GM12878 (cell line): ENCODE measurements around the gene PLAC9. TPM values are rescaled to one million over a fixed set of nuclear protein-coding genes. Genes with fewer than 3 reads are reported as not detected.

Source experiments
- CBFB ChIP-seq: IDR thresholded peaks from 2 replicates; pipeline ENCODE4 v1.6.1; 2016; ENCODE audit warnings: antibody characterized with exemption, low read depth
- EZH2 ChIP-seq: IDR thresholded peaks from 2 replicates; pipeline ENCODE4 v1.6.1; 2012; ENCODE audit warnings: low read depth, mild to moderate bottlenecking, control low read depth, inconsistent platforms, low read length, borderline replicate concordance; ENCODE audit not compliant: control insufficient read depth
- KDM1A ChIP-seq: fragments of 200-600 bp; sonication (generic); IDR thresholded peaks from 2 replicates; pipeline ENCODE4 v1.6.1; 2016; ENCODE audit warnings: borderline replicate concordance
- PML ChIP-seq: IDR thresholded peaks from 2 replicates; pipeline ENCODE4 v1.6.1; 2012; ENCODE audit warnings: low read length, inconsistent platforms
- polyA plus RNA-seq, 11 experiments: library from polyadenylated mRNA; depleted of rRNA in 4 of 11; unstranded in 6 of 11; stranded (reverse) in 5 of 11; fragments of >200 nt; fragmentation: Nextera tagmentation in 4 of 11; fragmentation: Illumina TruSeq in 1 of 11; extraction: Ambion mirVana in 4 of 11; extraction: Trizol in 1 of 11; gene quantifications; 1 replicate in 1 of 11; 2 replicates in 10 of 11; pipeline versions ENCODE4 v1.2.1 to v1.2.3, GENCODE V29; 2011 to 2016; ENCODE audit warnings: inconsistent platforms in 2 of 11, missing spikeins in 2 of 11, low read depth in 1 of 11
- total RNA-seq, 4 experiments: library from RNA; depleted of rRNA in 3 of 4; stranded (reverse); fragments of >200 nt in 3 of 4; fragmentation: Illumina TruSeq in 1 of 4; extraction: Trizol in 1 of 4; gene quantifications; 2 replicates each; pipeline versions ENCODE4 v1.2.1 to v1.2.3, GENCODE V29; 2013 to 2021
- TF ChIP-seq, protein P1 (sequence below): fragments of 450-650 bp; formaldehyde crosslinking; IDR thresholded peaks from 2 replicates; pipeline ENCODE4 v1.4.0; 2022; ENCODE audit warnings: mild to moderate bottlenecking, moderate library complexity
- TF ChIP-seq, protein P2 (sequence below): fragments of 450-650 bp; IDR thresholded peaks from 2 replicates; pipeline ENCODE4 v1.6.1; 2018; ENCODE audit warnings: borderline replicate concordance, mild to moderate bottlenecking; ENCODE audit not compliant: partially characterized antibody
- TF ChIP-seq, protein P3 (sequence below): IDR thresholded peaks from 2 replicates; pipeline ENCODE4 v1.6.1; 2012; ENCODE audit warnings: low read depth, low read length, improper control_type of control experiment

The PLAC9 gene
- total and polyA plus RNA-seq, 10 of the 15 experiments (the other 5 are each of a cell fraction or from before 2014, with no cell fraction given), result not detected

DNA sequence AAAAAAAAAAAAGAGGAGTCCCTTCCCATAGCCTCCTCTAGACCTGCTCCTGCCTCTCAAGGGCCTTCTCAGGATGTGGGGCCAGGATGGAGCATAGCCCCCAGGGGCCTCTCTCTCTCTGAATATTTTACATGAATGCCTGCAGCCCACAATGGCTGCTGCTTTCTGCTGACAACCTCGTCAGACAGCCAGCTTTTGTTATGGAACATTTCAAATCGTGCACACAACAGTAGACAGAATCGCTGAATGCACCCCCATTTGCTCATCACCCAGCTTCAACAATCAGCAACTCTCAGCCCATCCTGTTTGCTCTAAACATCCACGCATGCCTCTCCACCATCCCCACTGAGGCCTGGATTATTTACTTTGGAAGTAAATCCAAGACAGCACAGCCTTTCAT is 5.4 kb downstream of the PLAC9 start (continued):
- TF ChIP-seq, protein P1, sequence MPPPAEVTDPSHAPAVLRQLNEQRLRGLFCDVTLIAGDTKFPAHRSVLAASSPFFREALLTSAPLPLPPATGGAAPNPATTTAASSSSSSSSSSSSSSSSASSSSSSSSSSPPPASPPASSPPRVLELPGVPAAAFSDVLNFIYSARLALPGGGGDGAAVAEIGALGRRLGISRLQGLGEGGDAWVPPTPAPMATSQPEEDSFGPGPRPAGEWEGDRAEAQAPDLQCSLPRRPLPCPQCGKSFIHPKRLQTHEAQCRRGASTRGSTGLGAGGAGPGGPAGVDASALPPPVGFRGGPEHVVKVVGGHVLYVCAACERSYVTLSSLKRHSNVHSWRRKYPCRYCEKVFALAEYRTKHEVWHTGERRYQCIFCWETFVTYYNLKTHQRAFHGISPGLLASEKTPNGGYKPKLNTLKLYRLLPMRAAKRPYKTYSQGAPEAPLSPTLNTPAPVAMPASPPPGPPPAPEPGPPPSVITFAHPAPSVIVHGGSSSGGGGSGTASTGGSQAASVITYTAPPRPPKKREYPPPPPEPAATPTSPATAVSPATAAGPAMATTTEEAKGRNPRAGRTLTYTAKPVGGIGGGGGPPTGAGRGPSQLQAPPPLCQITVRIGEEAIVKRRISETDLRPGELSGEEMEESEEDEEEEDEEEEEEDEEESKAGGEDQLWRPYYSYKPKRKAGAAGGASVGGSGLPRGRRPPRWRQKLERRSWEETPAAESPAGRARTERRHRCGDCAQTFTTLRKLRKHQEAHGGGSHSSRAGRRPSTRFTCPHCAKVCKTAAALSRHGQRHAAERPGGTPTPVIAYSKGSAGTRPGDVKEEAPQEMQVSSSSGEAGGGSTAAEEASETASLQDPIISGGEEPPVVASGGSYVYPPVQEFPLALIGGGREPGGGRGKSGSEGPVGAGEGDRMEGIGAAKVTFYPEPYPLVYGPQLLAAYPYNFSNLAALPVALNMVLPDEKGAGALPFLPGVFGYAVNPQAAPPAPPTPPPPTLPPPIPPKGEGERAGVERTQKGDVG, result no peak
- TF ChIP-seq PML (no peak), EZH2 (no peak), KDM1A (no peak), CBFB (no peak)
- TF ChIP-seq, protein P2, sequence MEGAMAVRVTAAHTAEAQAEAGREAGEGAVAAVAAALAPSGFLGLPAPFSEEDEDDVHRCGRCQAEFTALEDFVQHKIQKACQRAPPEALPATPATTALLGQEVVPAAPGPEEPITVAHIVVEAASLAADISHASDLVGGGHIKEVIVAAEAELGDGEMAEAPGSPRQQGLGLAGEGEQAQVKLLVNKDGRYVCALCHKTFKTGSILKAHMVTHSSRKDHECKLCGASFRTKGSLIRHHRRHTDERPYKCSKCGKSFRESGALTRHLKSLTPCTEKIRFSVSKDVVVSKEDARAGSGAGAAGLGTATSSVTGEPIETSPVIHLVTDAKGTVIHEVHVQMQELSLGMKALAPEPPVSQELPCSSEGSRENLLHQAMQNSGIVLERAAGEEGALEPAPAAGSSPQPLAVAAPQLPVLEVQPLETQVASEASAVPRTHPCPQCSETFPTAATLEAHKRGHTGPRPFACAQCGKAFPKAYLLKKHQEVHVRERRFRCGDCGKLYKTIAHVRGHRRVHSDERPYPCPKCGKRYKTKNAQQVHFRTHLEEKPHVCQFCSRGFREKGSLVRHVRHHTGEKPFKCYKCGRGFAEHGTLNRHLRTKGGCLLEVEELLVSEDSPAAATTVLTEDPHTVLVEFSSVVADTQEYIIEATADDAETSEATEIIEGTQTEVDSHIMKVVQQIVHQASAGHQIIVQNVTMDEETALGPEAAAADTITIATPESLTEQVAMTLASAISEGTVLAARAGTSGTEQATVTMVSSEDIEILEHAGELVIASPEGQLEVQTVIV, result no peak
- TF ChIP-seq, protein P3, sequence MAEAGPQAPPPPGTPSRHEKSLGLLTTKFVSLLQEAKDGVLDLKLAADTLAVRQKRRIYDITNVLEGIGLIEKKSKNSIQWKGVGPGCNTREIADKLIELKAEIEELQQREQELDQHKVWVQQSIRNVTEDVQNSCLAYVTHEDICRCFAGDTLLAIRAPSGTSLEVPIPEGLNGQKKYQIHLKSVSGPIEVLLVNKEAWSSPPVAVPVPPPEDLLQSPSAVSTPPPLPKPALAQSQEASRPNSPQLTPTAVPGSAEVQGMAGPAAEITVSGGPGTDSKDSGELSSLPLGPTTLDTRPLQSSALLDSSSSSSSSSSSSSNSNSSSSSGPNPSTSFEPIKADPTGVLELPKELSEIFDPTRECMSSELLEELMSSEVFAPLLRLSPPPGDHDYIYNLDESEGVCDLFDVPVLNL, result no peak
- TF ChIP-seq, all 136 proteins: peak for 0
